Right lobe of liver (tissue), 6 donors: Measurements from ENCODE around the gene HBZ. TPM values are rescaled to one million over a fixed set of nuclear protein-coding genes. Genes with fewer than 3 reads are reported as not detected.

ENCODE experiments used
- ATAC-seq, 4 donors: fragments of 200-7000 bp; cut with Tn5 transposase; one replicate each; pipeline ENCODE4 v1.9.1; 2020; ENCODE audit warnings: mild to moderate bottlenecking in 4 of 4, moderate library complexity in 4 of 4
- DNase-seq, 3 donors: peaks; one replicate each; pipeline ENCODE4 v3.0.0-alpha.2; 2020
- H3K27ac ChIP-seq, 3 donors: fragments of 200-600 bp; one replicate each; pipeline ENCODE4 v1.8.0; 2022
- H3K27me3 ChIP-seq, 2 donors: fragments of 200-600 bp; one replicate each; pipeline ENCODE4 v1.8.0; 2022
- H3K36me3 ChIP-seq, 4 donors: fragments of 200-600 bp; sonication (generic) in 1 of 4; one replicate each; pipeline versions ENCODE4 v1.5.1 to v1.8.0; 2017 to 2022; ENCODE audit warnings: control low read depth in 1 of 4
- H3K4me1 ChIP-seq, 4 donors: fragments of 200-600 bp; sonication (generic) in 1 of 4; one replicate each; pipeline versions ENCODE4 v1.5.1 to v1.8.0; 2017 to 2022; ENCODE audit warnings: control low read depth in 1 of 4
- H3K4me3 ChIP-seq, 3 donors: fragments of 200-600 bp; one replicate each; pipeline ENCODE4 v1.8.0; 2022
- H3K9me3 ChIP-seq, 4 donors: fragments of 200-600 bp; sonication (generic) in 1 of 4; one replicate each; pipeline versions ENCODE4 v1.5.1 to v1.8.0; 2017 to 2022; ENCODE audit warnings: control low read depth in 1 of 4
- POLR2A ChIP-seq: fragments of 450-650 bp; IDR thresholded peaks from one replicate; pipeline ENCODE4 v1.6.1; 2017; ENCODE audit warnings: antibody characterized with exemption, mild to moderate bottlenecking
- whole genome bisulfite sequencing: methylation state at CpG from one replicate; pipeline ENCODE4 v1.1.6; 2018; ENCODE audit warnings: low coverage, low lambda C conversion rate; ENCODE audit not compliant: insufficient coverage; ENCODE audit errors: missing lambda C conversion rate; 5-methylcytosine and 5-hydroxymethylcytosine counted together
- intact Hi-C, 2 donors: fragments of 100-400 bp; cut with DNase I; formaldehyde crosslinking; loops; one replicate each; pipeline versions ENCODE4 v1.11.2 to v1.14.1; 2022
- long read RNA-seq: library from polyadenylated mRNA; unstranded; transcript quantifications from one replicate; pipeline ENCODE4 v2.0.0, GENCODE V29; 2019
- total RNA-seq, 6 experiments: library from RNA; depleted of rRNA in 2 of 6; stranded (reverse); fragments of >200 nt in 2 of 6; fragmentation: NEBNext Ultra II Directional in 3 of 6; extraction: Animal tissue kit (Norgen Biotek cat#: 25700) in 3 of 6; gene quantifications; one replicate each; pipeline versions ENCODE4 v1.1.0 to v1.2.4, GENCODE V29; 2016 to 2023
- TF ChIP-seq, protein P1 (sequence below), 4 donors: fragments of 200-600 bp in 3 of 4; fragments of 450-650 bp in 1 of 4; IDR thresholded peaks; one replicate each; pipeline versions ENCODE4 v1.5.1 to v1.8.0; 2016 to 2022; ENCODE audit warnings: antibody characterized with exemption in 4 of 4, mild to moderate bottlenecking in 2 of 4
- donor health status: DM: no; HTN: yes; CAD: no.
- donor health status: DM: no; HTN: no; CAD: no.
- donor health status: DM: no; HTN: no; CAD: no.
- donor health status: DM: no; HTN: yes; CAD: no.
- donor health status: DM: no; HTN: yes; CAD: no.

HBZ gene
- under 1 TPM in 1 of 6 experiments, not detected in 5; 0.81 TPM for total RNA-seq
- long read RNA-seq, result 0 reads

DNA sequence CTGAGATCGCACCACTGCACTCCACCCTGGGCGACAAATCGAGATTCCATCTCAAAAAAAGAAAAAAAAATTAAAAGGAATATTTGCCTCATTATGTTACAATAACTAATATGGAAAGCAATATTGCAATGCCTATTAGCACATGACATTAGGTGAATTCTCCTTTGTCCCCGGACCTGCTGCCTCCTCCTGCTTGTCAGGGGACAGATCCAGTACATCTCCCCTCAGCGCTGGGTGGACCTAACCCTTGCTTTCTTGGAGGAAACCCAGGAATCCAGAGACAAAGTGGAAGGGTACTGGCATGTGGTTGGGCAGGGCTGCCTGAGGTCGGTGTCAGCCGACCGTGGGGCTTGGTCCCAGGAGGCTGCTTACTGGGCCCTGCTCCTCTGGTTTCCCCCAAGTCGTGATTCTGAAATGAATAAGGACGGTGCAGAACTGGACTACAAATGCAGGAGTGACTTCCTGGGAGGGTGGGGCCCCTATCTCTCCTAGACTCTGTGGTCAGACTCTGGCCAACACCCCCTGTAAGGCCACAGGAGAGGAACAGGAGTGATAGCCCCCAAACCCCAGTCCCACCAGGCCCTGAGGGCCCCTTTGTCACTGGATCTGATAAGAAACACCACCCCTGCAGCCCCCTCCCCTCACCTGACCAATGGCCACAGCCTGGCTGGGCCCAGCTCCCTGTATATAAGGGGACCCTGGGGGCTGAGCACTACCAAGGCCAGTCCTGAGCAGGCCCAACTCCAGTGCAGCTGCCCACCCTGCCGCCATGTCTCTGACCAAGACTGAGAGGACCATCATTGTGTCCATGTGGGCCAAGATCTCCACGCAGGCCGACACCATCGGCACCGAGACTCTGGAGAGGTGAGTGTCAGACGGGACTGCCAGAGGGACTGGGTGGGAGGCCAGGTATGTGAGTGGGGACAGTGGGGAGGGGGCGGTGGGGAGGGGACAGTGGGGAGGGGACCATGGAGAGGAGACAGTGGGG lies at the start of gene HBZ:
HBZ (plus strand) TSS at position 504 of the 988 bp plus-strand sequence; CDS start at position 770, 266 bp downstream.
- peaks cover 0 to 5% (median 2%) of the 10 kb centered on the region in 4 donors for H3K4me1 ChIP-seq
- no peaks in the 10 kb centered on the region for H3K36me3 ChIP-seq
- WGBS, result 70% methylated on average over 11 of the region's 17 CpGs
- H3K27ac ChIP-seq, result no peak within 1 kb of the TSS
- DNase-seq (peak in 1 of 3 donors; percentile 31), ATAC-seq (peak in 2 of 4 donors; percentile 24 to 28)
- no peak within 1 kb of the TSS for H3K4me3 ChIP-seq
- no peaks in the 10 kb centered on the region for H3K9me3 ChIP-seq
- H3K27me3 ChIP-seq, result no peaks in the 10 kb centered on the region
- TF ChIP-seq, protein P1, sequence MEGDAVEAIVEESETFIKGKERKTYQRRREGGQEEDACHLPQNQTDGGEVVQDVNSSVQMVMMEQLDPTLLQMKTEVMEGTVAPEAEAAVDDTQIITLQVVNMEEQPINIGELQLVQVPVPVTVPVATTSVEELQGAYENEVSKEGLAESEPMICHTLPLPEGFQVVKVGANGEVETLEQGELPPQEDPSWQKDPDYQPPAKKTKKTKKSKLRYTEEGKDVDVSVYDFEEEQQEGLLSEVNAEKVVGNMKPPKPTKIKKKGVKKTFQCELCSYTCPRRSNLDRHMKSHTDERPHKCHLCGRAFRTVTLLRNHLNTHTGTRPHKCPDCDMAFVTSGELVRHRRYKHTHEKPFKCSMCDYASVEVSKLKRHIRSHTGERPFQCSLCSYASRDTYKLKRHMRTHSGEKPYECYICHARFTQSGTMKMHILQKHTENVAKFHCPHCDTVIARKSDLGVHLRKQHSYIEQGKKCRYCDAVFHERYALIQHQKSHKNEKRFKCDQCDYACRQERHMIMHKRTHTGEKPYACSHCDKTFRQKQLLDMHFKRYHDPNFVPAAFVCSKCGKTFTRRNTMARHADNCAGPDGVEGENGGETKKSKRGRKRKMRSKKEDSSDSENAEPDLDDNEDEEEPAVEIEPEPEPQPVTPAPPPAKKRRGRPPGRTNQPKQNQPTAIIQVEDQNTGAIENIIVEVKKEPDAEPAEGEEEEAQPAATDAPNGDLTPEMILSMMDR (IDR thresholded peaks at IDR 0.05), result no peak
- no peak for TF ChIP-seq POLR2A
- intact Hi-C loops, result no loop called here

DNA sequence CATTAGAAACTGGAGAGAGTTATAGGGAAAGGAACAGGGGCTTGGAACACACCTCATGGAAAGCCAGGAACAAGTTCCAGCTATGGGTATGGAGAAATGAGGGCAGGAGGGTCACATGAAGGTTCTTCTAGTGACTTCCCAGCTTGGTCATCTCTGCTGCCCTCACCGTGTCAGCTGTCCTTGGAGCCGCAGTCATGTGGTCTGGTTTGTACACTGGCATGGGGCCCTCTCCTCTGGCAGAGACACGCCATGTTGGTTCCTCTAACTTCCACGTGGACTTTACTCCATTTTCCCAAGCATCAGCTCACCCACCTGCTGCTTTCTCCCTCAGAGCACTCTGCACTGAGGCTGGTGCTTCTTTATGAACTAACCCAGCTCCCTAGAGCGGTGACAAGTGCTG lies 48.1 kb upstream of the HBZ start:
- H3K27ac ChIP-seq, result peak overlapping the region in 2 of 3 donors; percentile 23 to 37
- peak in 1 of 3 donors; percentile 76 for DNase-seq
- TF ChIP-seq, protein P1 (IDR thresholded peaks at IDR 0.05), result no peak
- no peak for TF ChIP-seq POLR2A
- peaks cover 0 to 33% (median 5%) of the 10 kb centered on the region in 4 donors for H3K4me1 ChIP-seq
- H3K27me3 ChIP-seq, result no peaks in the 10 kb centered on the region
- H3K4me3 ChIP-seq, result no peak overlapping the region
- ATAC-seq, result peak; percentile 50 to 73 (median 60)
- H3K9me3 ChIP-seq, result no peaks in the 10 kb centered on the region
- 51% methylated on average over 4 of the region's 5 CpGs for WGBS
- intact Hi-C loops, result no loop called here
- H3K36me3 ChIP-seq, result peaks cover 0 to 1% (median 0%) of the 10 kb centered on the region in 4 donors

- TF ChIP-seq, protein P1 (IDR thresholded peaks at IDR 0.05), result no peak
- no peak for TF ChIP-seq POLR2A
These were observed 47.5 kb upstream of the HBZ start for GRCh38 chr16:104928-105327.

DNA sequence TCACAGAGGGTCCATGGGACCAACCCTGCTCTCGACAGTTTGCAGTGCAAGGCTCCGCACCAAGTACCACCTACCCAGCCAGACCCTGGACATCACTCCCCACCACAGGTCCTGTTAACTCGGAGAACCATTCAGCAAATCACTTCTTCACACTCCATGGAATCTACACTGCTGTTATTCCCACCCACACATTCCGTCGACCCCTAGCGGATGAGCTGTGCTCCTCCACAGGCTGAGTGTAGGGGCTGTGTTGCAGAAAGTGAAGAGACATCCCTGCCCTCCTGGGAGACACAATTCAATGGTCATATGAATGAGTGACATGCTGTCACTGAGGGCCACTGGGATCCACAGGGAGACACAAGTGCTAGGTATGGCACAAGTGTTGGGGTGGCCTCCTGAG lies 46.9 kb upstream of the HBZ start:
- ATAC-seq, result no peak
- WGBS, result 79% methylated on average over 4 of the region's 6 CpGs
- intact Hi-C loops, result no loop called here

More at GRCh38 chr16:104928-105327, 47.5 kb upstream of the HBZ start:
- H3K4me3 ChIP-seq, result no peak overlapping the region
- DNase-seq (no peak), ATAC-seq (no peak)
- intact Hi-C loops, result no loop called here
- no CpG with 5 or more reads among the region's 3 CpGs for WGBS
- no peaks in the 10 kb centered on the region for H3K27me3 ChIP-seq
- H3K9me3 ChIP-seq, result no peaks in the 10 kb centered on the region
- peaks cover 0 to 4% (median 0%) of the 10 kb centered on the region in 4 donors for H3K36me3 ChIP-seq
- peak overlapping the region in 1 of 3 donors; percentile 37 for H3K27ac ChIP-seq
- H3K4me1 ChIP-seq, result peaks cover 0 to 27% (median 3%) of the 10 kb centered on the region in 4 donors

More for the DNA sequence above, 46.9 kb upstream of the HBZ start:
- DNase-seq, result no peak
- Histone ChIP-seq H3K4me1 (peaks cover 0 to 25% (median 3%) of the 10 kb centered on the region in 4 donors), H3K36me3 (peaks cover 0 to 8% (median 0%) of the 10 kb centered on the region in 4 donors), H3K27me3 (no peaks in the 10 kb centered on the region), H3K9me3 (no peaks in the 10 kb centered on the region), H3K4me3 (no peak overlapping the region), H3K27ac (no peak overlapping the region)
- TF ChIP-seq POLR2A, result no peak
- TF ChIP-seq, protein P1 (IDR thresholded peaks at IDR 0.05), result no peak
